ENCODE measurements around the gene HSPB1. TPM values are rescaled to one million over a fixed set of nuclear protein-coding genes. Genes with fewer than 3 reads are reported as not detected.

HSPB1 gene
- total RNA-seq, 4 donors from 2014 or later, result 981 to 2,288 (median 2,045) TPM

DNA sequence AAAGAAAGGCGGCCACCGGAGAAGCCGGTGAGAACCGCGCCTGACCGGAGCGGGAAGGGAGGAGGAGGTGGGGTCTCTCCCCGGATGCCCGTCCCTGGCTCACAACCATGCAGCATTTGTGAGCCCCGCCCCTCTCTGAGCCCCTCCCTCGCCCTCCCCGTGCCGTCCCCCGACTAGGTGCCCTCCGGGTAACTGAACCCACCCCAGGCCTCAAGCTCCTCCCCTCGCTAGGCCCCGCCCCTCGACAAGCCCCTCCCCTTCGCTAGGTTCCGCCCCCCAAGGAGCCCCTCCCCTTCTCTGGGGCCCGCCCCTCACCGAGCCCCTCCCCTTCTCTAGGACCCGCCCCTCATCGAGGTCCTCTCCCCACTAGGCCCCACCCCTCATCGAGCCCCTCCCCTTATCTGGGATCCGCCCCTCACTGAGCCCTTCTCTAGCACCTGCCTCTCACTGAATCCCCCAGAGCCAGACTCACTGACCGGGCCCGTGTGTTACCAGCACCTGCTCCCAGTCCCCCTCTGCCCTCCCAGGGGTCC, 42.2 kb upstream of the HSPB1 start:
- peak overlapping the region; percentile 39 for H3K4me3 ChIP-seq

DNA sequence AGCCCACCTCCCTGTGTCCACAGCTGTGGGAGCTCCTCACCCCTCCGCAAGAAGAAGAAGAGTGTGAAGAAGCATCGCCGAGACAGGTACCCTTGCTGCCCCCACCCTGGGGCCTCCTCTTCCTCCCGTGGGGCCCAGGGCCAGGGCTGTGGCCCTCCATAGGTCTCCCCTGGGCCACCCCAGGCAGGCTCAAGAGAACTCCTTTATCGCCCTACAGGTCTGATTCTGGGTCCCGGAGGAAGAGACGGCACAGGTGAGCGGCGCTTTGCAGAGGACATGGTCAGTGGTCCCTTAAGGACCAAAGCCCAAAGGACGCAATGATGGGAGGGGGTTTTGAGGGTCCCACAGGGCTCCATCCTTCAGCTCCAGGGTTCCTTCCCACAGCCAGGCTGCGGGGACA, 41.1 kb upstream of the HSPB1 start:
- DNase-seq (ENCODE audit: low spot score in 2 of 2), result no peak
- WGBS, result 86% methylated on average over 10 of the region's 11 CpGs
- no peak overlapping the region for H3K4me3 ChIP-seq
- H3K27me3 ChIP-seq, result peaks cover 27% of the 10 kb centered on the region
- H3K9me3 ChIP-seq, result no peaks in the 10 kb centered on the region
- TF ChIP-seq, protein P1, sequence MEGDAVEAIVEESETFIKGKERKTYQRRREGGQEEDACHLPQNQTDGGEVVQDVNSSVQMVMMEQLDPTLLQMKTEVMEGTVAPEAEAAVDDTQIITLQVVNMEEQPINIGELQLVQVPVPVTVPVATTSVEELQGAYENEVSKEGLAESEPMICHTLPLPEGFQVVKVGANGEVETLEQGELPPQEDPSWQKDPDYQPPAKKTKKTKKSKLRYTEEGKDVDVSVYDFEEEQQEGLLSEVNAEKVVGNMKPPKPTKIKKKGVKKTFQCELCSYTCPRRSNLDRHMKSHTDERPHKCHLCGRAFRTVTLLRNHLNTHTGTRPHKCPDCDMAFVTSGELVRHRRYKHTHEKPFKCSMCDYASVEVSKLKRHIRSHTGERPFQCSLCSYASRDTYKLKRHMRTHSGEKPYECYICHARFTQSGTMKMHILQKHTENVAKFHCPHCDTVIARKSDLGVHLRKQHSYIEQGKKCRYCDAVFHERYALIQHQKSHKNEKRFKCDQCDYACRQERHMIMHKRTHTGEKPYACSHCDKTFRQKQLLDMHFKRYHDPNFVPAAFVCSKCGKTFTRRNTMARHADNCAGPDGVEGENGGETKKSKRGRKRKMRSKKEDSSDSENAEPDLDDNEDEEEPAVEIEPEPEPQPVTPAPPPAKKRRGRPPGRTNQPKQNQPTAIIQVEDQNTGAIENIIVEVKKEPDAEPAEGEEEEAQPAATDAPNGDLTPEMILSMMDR (IDR thresholded peaks at IDR 0.05), result no peak
- TF ChIP-seq POLR2A (IDR thresholded peaks at IDR 0.05), result no peak
- no peaks in the 10 kb centered on the region for H3K36me3 ChIP-seq
- H3K27ac ChIP-seq, result no peak overlapping the region
- peaks cover 7% of the 10 kb centered on the region for H3K4me1 ChIP-seq

More for the DNA sequence above, 42.2 kb upstream of the HSPB1 start:
- TF ChIP-seq POLR2AphosphoS5 (IDR thresholded peaks at IDR 0.05) (no peak), POLR2A (IDR thresholded peaks at IDR 0.05) (no peak), EP300 (IDR thresholded peaks at IDR 0.05) (no peak)
- TF ChIP-seq, protein P1 (IDR thresholded peaks at IDR 0.05), result no peak
- H3K27me3 ChIP-seq, result peaks cover 27% of the 10 kb centered on the region
- no peak for DNase-seq (ENCODE audit: low spot score in 2 of 2)
- H3K27ac ChIP-seq, result no peak overlapping the region
- WGBS, result 6% methylated on average over 13 of the region's 28 CpGs
- H3K36me3 ChIP-seq, result no peaks in the 10 kb centered on the region
- H3K4me1 ChIP-seq, result peaks cover 7% of the 10 kb centered on the region
- H3K9me3 ChIP-seq, result no peaks in the 10 kb centered on the region

DNA sequence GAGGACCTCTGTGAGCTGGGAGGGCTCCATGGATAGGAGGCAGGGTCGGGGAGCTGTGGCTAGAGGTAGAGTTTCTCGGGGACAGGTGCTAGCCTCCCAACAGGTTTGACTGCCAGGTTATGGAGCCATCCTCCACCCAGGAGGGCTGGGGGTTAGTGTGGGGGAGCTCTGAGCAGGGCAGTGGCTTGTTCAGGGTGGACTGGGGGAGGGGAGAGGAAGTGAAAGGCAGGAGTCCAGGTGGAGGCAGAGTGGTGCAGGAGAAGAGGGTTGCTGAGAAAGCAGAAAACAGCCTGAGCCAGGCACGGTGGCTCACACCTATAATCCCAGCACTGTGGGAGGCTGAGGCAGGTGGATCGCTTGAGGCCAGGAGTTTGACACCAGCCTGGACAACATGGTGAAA, 40.5 kb upstream of the HSPB1 start:
- WGBS, result 85% methylated on average over 4 of the region's 4 CpGs
- Histone ChIP-seq H3K9me3 (no peaks in the 10 kb centered on the region), H3K4me1 (peaks cover 9% of the 10 kb centered on the region), H3K27ac (no peak overlapping the region), H3K36me3 (no peaks in the 10 kb centered on the region), H3K4me3 (no peak overlapping the region), H3K27me3 (peaks cover 32% of the 10 kb centered on the region)
- TF ChIP-seq POLR2AphosphoS5 (IDR thresholded peaks at IDR 0.05) (no peak), EP300 (IDR thresholded peaks at IDR 0.05) (no peak), POLR2A (IDR thresholded peaks at IDR 0.05) (no peak)
- TF ChIP-seq, protein P1 (IDR thresholded peaks at IDR 0.05), result no peak
- DNase-seq (ENCODE audit: low spot score in 2 of 2), result no peak

DNA sequence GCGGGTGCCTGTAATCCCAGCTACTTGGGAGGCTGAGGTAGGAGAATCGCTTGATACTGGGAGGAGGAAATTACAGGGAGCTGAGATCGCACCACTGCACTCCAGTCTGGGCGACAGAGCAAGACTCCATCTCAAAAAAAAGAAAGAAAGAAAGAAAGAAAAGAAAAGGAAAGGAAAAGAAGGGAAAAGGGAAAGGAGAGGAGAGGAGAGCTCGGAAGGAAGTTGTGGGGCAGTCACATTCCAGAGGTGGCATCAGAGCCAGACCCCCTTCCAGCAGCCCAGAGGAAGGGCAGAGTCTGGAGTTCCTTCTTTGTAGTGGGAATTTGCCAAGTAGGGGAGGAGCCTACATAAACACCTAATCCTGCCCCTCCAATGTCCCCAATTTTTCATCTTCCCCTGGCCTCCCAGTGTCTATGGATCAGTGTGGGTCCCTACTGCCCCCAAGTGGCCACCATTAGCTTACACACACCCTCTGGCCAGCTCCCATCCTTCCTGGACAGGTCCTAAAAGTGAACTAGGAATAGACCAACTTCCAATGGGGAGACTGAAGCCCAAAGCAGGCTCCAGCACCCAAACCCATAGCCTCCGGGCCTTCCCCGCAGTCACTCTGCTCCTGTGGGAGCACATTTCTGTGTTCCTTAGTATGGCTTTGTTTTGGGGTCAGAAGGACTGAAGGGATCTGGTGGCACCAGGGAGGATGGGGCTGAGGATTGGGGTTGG, 39.6 kb upstream of the HSPB1 start:
- TF ChIP-seq POLR2AphosphoS5 (IDR thresholded peaks at IDR 0.05), result no peak
- TF ChIP-seq, protein P1 (IDR thresholded peaks at IDR 0.05), result peak in 1 of 2 donors; percentile 68
- WGBS, result 75% methylated on average over 7 of the region's 7 CpGs
- H3K36me3 ChIP-seq, result no peaks in the 10 kb centered on the region
- peaks cover 17% of the 10 kb centered on the region for H3K4me1 ChIP-seq
- no peaks in the 10 kb centered on the region for H3K9me3 ChIP-seq
- no peak overlapping the region for H3K4me3 ChIP-seq
- no peak overlapping the region for H3K27ac ChIP-seq
- peaks cover 41% of the 10 kb centered on the region for H3K27me3 ChIP-seq
- no peak for DNase-seq (ENCODE audit: low spot score in 2 of 2)

DNA sequence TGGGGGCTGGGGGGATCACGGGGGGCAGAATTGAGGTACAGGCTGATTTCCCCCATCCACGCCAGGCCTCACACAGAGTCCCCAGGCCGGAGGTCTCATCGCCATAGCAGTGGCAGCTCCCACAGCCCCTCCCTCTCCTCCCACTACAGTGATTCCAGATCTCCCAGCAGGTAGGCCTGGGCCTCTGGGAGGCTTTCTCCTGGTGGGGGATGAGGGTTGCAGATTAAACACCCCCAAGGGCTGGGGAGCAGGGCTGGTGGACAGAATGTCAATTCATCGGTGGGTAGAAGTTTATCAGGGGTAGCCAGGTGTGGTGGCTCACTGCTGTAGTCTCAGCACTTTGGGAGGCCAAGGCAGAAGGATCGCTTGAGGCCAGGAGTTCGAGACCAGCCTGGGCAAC, 37.2 kb upstream of the HSPB1 start:
- no peaks in the 10 kb centered on the region for H3K36me3 ChIP-seq
- no peak for DNase-seq (ENCODE audit: low spot score in 2 of 2)
- H3K27me3 ChIP-seq, result peaks cover 41% of the 10 kb centered on the region
- no peak overlapping the region for H3K27ac ChIP-seq
- H3K9me3 ChIP-seq, result no peaks in the 10 kb centered on the region
- no peak for TF ChIP-seq POLR2A (IDR thresholded peaks at IDR 0.05)
- TF ChIP-seq, protein P1 (IDR thresholded peaks at IDR 0.05), result no peak
- TF ChIP-seq EP300 (IDR thresholded peaks at IDR 0.05), result no peak
- no peak for TF ChIP-seq POLR2AphosphoS5 (IDR thresholded peaks at IDR 0.05)
- H3K4me1 ChIP-seq, result peaks cover 10% of the 10 kb centered on the region
- WGBS, result 93% methylated on average over 7 of the region's 7 CpGs
- no peak overlapping the region for H3K4me3 ChIP-seq

All from suprapubic skin (tissue), 4 donors.